ENCODE results near the gene GFRA4. TPM values are rescaled to one million over a fixed set of nuclear protein-coding genes. Genes with fewer than 3 reads are reported as not detected.

The GFRA4 gene
- total and polyA plus RNA-seq, 2 donors, result 0.19 to 0.21 TPM

DNA sequence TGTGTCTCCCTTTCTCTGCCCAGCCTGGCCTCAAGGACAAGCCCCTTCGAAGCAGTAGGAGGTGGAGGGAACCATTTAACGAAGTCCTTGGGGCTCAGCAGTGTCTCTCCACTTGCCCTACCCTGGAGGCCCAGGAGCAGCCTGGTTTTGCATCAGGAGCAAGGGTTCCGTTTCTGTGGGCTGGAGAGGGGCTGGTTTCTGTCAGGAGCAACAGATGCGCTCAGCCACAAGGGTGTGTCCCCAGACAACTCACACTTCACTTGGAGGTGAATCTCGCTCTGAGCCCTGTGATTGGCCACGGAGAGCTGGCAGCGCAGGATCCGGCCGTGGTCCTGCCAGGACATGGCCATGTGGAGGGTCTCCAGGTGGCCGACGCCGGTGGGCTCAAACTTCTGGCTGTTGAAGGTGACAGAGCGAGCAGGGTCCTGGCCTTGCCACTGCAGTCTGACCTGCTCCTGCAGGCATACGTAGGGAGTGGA lies 42.3 kb upstream of the GFRA4 start:
- no peaks in the 10 kb centered on the region for H3K9me3 ChIP-seq (ENCODE audit: control insufficient read depth in 2 of 2, insufficient read depth in 1 of 2, low read length in 1 of 2)
- H3K4me1 ChIP-seq (ENCODE audit: control insufficient read depth in 2 of 2, insufficient read depth in 2 of 2, low read length in 2 of 2), result peaks cover 0 to under 1% of the 10 kb centered on the region in 2 donors
- no peak for DNase-seq (ENCODE audit: low read depth in 6 of 9, low spot score in 9 of 9)
- no peak overlapping the region for H3K27ac ChIP-seq (ENCODE audit: low read depth in 1 of 2, low read length in 1 of 2)
- H3K27me3 ChIP-seq (ENCODE audit: control insufficient read depth in 2 of 2, insufficient read depth in 1 of 2, low read length in 1 of 2), result peaks cover 0 to 2% of the 10 kb centered on the region in 2 donors
- 87% methylated on average over 14 of the region's 14 CpGs for WGBS
- no peaks in the 10 kb centered on the region for H3K36me3 ChIP-seq (ENCODE audit: control insufficient read depth in 2 of 2, insufficient read depth in 2 of 2, low read length in 1 of 2)
- no peak overlapping the region for H3K4me3 ChIP-seq (ENCODE audit: low read length in 2 of 2)

DNA sequence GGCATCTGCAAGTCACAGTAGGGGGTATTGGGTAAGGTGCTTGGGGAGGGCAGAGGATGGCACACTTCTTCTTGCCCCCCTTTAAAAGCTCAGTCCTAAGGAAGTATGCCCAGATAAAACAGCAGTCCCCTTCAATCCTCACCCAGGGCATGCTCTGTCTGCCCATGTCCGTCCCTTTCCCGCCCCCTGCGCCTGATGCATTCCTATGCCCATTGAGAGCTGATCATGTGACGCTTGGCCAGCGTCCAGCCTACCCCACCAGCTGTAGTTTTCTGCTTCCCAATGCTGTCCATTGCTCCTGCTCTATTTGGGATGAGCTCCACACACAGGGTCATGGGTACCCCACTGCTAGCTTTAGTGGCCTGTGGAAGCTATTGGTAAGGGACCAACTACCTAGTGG lies 40.9 kb upstream of the GFRA4 start:
- no peak for DNase-seq (ENCODE audit: low read depth in 6 of 9, low spot score in 9 of 9)
- no peaks in the 10 kb centered on the region for H3K9me3 ChIP-seq (ENCODE audit: control insufficient read depth in 2 of 2, insufficient read depth in 1 of 2, low read length in 1 of 2)
- WGBS, result 92% methylated on average over 5 of the region's 5 CpGs
- no peaks in the 10 kb centered on the region for H3K27me3 ChIP-seq (ENCODE audit: control insufficient read depth in 2 of 2, insufficient read depth in 1 of 2, low read length in 1 of 2)
- no peak overlapping the region for H3K4me3 ChIP-seq (ENCODE audit: low read length in 2 of 2)
- no peaks in the 10 kb centered on the region for H3K36me3 ChIP-seq (ENCODE audit: control insufficient read depth in 2 of 2, insufficient read depth in 2 of 2, low read length in 1 of 2)
- H3K27ac ChIP-seq (ENCODE audit: low read depth in 1 of 2, low read length in 1 of 2), result no peak overlapping the region
- no peaks in the 10 kb centered on the region for H3K4me1 ChIP-seq (ENCODE audit: control insufficient read depth in 2 of 2, insufficient read depth in 2 of 2, low read length in 2 of 2)

DNA sequence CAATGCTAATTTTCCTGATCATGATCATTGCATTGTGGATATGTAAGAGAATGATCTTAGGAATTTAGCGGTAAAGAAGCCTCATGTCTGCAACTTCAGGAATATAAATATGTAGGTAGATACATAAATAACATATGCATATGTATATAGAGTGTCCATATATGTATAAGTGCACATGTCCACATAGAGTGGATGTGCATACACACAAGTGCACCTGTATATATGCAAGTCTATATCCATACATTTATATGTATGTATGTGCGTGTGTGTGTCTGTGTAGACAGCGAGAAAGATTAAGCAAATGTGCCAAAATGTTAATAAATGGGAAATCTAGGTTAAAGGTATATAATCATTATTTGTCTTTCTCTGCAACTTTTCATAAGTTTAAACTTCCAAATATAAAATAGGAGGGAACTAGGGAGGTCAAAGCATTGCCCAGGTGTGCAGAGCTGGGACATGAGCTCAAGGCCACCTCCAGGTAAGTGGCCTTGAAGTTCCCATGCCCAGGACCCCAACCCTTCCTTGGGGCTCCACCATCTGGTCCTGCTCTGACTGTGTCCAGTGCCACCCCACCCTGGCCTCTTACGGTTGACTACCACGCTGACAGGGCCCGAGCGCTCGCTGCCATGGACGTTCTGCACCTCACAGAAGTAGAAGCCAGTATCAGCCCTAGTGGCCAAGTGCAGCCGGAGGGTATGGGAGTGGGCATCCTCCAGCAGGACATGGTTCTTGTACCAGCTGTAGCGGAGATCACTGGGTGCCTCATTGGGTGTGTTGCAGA lies 39.6 kb upstream of the GFRA4 start:
- H3K27ac ChIP-seq (ENCODE audit: low read depth in 1 of 2, low read length in 1 of 2), result no peak overlapping the region
- no peaks in the 10 kb centered on the region for H3K27me3 ChIP-seq (ENCODE audit: control insufficient read depth in 2 of 2, insufficient read depth in 1 of 2, low read length in 1 of 2)
- no peaks in the 10 kb centered on the region for H3K9me3 ChIP-seq (ENCODE audit: control insufficient read depth in 2 of 2, insufficient read depth in 1 of 2, low read length in 1 of 2)
- H3K36me3 ChIP-seq (ENCODE audit: control insufficient read depth in 2 of 2, insufficient read depth in 2 of 2, low read length in 1 of 2), result no peaks in the 10 kb centered on the region
- 98% methylated on average over 11 of the region's 11 CpGs for WGBS
- no peak for DNase-seq (ENCODE audit: low read depth in 6 of 9, low spot score in 9 of 9)
- H3K4me1 ChIP-seq (ENCODE audit: control insufficient read depth in 2 of 2, insufficient read depth in 2 of 2, low read length in 2 of 2), result no peaks in the 10 kb centered on the region
- H3K4me3 ChIP-seq (ENCODE audit: low read length in 2 of 2), result no peak overlapping the region

DNA sequence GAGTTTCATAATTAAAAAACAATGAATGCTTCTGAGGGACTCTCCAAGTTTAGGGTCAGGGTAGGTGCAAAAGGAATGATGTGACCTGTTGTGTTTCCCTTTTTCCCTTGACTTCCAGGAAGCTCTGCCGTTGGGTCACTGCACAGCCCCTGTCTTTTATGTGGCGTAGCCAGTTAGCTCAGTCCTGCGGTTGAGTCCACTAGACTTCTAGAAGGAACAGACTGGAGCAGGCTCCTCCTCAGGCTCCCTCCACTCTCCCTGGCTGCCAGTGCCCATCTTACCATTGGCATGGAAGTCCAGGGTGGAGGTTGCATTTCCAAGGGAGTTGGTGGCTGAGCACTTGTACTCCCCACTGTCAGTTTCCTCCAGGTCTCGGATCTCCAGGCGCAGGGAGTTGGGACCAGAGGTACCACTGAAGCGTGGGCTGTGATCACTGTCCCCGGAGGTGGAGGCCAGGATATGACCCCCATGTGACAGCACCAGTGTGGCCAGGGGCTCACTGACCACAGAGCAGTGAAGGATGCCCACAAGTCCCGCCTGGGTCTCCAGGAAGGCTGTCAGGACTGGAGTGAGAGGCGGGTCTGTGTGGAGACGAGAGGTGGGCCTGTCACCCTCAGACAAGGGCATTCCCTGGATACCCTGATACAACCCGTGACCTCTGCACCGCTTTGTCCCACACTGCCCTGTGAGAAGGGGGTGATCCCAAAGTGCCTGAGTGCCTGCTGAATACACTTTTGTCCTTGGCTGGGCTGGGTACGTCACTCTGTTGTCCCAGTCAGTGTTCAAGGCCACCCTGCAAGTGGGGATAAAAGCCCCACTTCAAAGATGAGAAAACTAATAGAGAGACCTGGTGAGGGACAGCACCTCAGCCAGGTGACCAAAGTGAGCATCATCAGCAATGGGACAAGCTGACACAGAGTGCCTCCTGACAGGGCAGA lies 38.1 kb upstream of the GFRA4 start:
- no peak for DNase-seq (ENCODE audit: low read depth in 6 of 9, low spot score in 9 of 9)
- Histone ChIP-seq H3K27me3 (ENCODE audit: control insufficient read depth in 2 of 2, insufficient read depth in 1 of 2, low read length in 1 of 2) (no peaks in the 10 kb centered on the region), H3K4me3 (ENCODE audit: low read length in 2 of 2) (no peak overlapping the region), H3K27ac (ENCODE audit: low read depth in 1 of 2, low read length in 1 of 2) (no peak overlapping the region), H3K9me3 (ENCODE audit: control insufficient read depth in 2 of 2, insufficient read depth in 1 of 2, low read length in 1 of 2) (peaks cover 0 to 4% of the 10 kb centered on the region in 2 donors), H3K36me3 (ENCODE audit: control insufficient read depth in 2 of 2, insufficient read depth in 2 of 2, low read length in 1 of 2) (no peaks in the 10 kb centered on the region), H3K4me1 (ENCODE audit: control insufficient read depth in 2 of 2, insufficient read depth in 2 of 2, low read length in 2 of 2) (no peaks in the 10 kb centered on the region)
- WGBS, result 86% methylated on average over 13 of the region's 13 CpGs

DNA sequence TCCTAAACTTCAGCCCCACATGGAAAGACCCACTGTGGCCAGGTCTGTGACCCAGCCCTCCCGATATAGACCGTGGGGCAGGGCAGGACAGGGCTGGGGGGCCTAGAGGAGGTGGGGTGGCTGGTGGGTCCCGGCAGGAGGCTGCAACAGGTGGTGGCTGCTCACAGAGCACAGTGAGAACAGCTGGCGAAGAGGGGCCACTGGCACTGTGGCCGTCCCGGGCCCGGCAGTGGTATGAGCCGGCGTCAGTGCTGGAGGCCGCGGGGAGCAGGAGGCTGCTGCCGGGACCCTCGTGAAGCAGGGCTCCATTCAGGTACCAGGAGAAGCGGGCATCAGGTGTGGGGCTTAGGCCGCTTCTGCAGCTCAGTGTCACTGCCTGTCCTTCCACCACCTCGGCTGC lies 35.8 kb upstream of the GFRA4 start:
- Histone ChIP-seq H3K27me3 (ENCODE audit: control insufficient read depth in 2 of 2, insufficient read depth in 1 of 2, low read length in 1 of 2) (no peaks in the 10 kb centered on the region), H3K36me3 (ENCODE audit: control insufficient read depth in 2 of 2, insufficient read depth in 2 of 2, low read length in 1 of 2) (no peaks in the 10 kb centered on the region), H3K27ac (ENCODE audit: low read depth in 1 of 2, low read length in 1 of 2) (no peak overlapping the region), H3K4me3 (ENCODE audit: low read length in 2 of 2) (no peak overlapping the region), H3K4me1 (ENCODE audit: control insufficient read depth in 2 of 2, insufficient read depth in 2 of 2, low read length in 2 of 2) (no peaks in the 10 kb centered on the region), H3K9me3 (ENCODE audit: control insufficient read depth in 2 of 2, insufficient read depth in 1 of 2, low read length in 1 of 2) (peaks cover 0 to 6% of the 10 kb centered on the region in 2 donors)
- DNase-seq (ENCODE audit: low read depth in 6 of 9, low spot score in 9 of 9), result no peak
- WGBS, result 95% methylated on average over 16 of the region's 16 CpGs

DNA sequence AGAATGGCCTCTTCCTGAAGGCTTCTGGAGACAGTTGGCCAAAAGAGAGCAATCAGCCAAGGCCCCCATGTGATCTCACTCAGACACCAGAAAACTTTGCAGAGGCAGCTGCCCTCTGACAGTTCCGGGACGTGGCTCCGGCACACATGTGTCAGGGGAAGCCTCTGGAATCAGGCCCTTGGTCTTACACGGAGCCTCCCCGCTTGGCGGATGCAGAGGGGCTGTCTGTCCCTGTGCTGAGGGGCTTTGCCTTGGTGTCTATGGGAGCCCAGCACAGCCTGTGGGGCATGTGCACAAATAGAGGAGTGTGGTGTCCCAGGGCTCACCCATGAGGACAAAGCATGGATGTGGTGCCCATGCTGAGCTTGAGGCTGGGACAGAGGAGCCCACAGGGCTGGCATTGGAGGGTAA lies 35.4 kb upstream of the GFRA4 start:
- Histone ChIP-seq H3K9me3 (ENCODE audit: control insufficient read depth in 2 of 2, insufficient read depth in 1 of 2, low read length in 1 of 2) (peaks cover 0 to 6% of the 10 kb centered on the region in 2 donors), H3K4me1 (ENCODE audit: control insufficient read depth in 2 of 2, insufficient read depth in 2 of 2, low read length in 2 of 2) (no peaks in the 10 kb centered on the region), H3K36me3 (ENCODE audit: control insufficient read depth in 2 of 2, insufficient read depth in 2 of 2, low read length in 1 of 2) (no peaks in the 10 kb centered on the region), H3K27ac (ENCODE audit: low read depth in 1 of 2, low read length in 1 of 2) (no peak overlapping the region), H3K4me3 (ENCODE audit: low read length in 2 of 2) (no peak overlapping the region), H3K27me3 (ENCODE audit: control insufficient read depth in 2 of 2, insufficient read depth in 1 of 2, low read length in 1 of 2) (no peaks in the 10 kb centered on the region)
- WGBS, result 96% methylated on average over 6 of the region's 6 CpGs
- no peak for DNase-seq (ENCODE audit: low read depth in 6 of 9, low spot score in 9 of 9)

DNA sequence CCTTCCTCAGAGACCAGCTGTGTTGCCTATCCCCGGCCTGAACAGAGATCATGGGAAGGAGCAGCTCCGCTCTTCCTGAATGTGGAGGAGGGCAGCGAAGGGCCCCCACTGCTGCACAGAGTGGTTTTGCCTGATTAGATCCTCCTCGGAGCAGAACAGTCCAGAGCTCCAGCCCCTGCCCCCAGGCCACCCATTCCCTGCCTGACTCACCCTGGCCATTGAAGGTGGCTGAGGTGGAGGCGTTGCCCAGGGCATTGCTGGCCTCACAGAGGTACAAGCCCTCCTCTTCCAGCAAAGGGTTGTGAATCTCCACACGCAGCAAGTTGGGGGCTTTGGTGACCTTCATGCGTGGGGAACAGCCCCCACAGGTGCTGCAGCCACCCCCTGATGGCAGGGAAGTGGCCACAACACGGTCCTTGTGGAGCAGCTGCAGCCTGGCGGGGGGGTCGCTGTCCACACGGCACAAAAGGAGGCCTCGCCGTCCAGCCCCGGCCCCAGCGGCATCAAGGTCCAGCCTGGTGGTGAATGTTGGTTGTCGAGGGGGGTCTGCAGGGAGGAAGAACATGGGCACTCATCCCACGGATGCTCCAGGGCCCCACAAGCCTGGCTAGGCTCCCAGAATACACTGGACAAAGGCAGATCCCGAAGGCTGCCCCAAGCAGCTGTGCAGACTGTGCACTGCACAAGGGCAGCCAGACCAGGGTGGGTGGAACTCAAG lies 34.5 kb upstream of the GFRA4 start:
- H3K36me3 ChIP-seq (ENCODE audit: control insufficient read depth in 2 of 2, insufficient read depth in 2 of 2, low read length in 1 of 2), result no peaks in the 10 kb centered on the region
- H3K4me3 ChIP-seq (ENCODE audit: low read length in 2 of 2), result no peak overlapping the region
- peaks cover 0 to 6% of the 10 kb centered on the region in 2 donors for H3K9me3 ChIP-seq (ENCODE audit: control insufficient read depth in 2 of 2, insufficient read depth in 1 of 2, low read length in 1 of 2)
- H3K4me1 ChIP-seq (ENCODE audit: control insufficient read depth in 2 of 2, insufficient read depth in 2 of 2, low read length in 2 of 2), result no peaks in the 10 kb centered on the region
- WGBS, result 92% methylated on average over 18 of the region's 18 CpGs
- no peaks in the 10 kb centered on the region for H3K27me3 ChIP-seq (ENCODE audit: control insufficient read depth in 2 of 2, insufficient read depth in 1 of 2, low read length in 1 of 2)
- no peak for DNase-seq (ENCODE audit: low read depth in 6 of 9, low spot score in 9 of 9)
- H3K27ac ChIP-seq (ENCODE audit: low read depth in 1 of 2, low read length in 1 of 2), result no peak overlapping the region

DNA sequence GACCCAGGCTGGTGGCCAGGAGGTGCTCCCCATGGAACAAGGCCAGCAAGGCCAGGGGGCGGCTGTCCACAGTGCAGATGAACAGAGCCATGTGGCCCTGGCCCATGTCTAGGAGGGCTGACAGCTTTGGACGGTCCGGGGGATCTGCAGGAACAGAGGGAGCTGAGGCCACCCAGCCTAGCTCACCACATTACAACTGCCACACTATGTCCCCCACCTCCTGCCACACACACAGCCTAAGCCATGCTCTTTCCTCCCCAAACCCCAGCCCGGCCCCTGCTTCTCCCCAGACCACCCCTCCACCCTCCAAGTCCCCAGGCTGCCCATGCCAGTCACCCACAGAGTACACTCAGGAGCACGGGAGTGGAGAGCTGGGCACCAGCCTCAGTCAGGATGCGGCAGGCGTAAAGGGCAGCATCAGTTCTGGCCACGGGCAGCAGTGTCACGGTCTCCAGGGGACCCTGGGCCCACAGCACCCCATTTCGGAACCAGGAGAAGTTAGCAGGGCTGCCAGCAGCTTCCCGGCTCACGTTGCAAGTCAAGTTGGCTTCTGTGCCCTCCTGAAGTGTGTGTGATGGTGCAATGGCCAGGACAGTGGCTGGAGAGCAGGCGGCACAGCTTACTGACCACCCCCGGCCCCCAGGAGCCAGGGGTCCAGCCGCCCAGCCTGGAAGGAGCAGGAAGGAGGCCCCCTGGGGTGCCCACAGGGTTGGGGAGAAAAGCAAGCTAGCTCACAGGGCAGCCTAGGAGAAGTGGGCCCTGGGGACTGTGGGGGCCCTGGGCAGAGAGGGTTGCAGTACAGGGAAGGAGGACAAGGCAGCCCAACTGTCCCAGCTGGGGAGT lies 33.8 kb upstream of the GFRA4 start:
- no peaks in the 10 kb centered on the region for H3K27me3 ChIP-seq (ENCODE audit: control insufficient read depth in 2 of 2, insufficient read depth in 1 of 2, low read length in 1 of 2)
- WGBS, result 93% methylated on average over 15 of the region's 15 CpGs
- H3K9me3 ChIP-seq (ENCODE audit: control insufficient read depth in 2 of 2, insufficient read depth in 1 of 2, low read length in 1 of 2), result peaks cover 0 to 6% of the 10 kb centered on the region in 2 donors
- H3K36me3 ChIP-seq (ENCODE audit: control insufficient read depth in 2 of 2, insufficient read depth in 2 of 2, low read length in 1 of 2), result no peaks in the 10 kb centered on the region
- no peak for DNase-seq (ENCODE audit: low read depth in 6 of 9, low spot score in 9 of 9)
- no peak overlapping the region for H3K4me3 ChIP-seq (ENCODE audit: low read length in 2 of 2)
- H3K4me1 ChIP-seq (ENCODE audit: control insufficient read depth in 2 of 2, insufficient read depth in 2 of 2, low read length in 2 of 2), result no peaks in the 10 kb centered on the region
- no peak overlapping the region for H3K27ac ChIP-seq (ENCODE audit: low read depth in 1 of 2, low read length in 1 of 2)
